GM21515 (cell line): Measurements from ENCODE around the gene OVAAL.

Experiments used
- ATAC-seq: cut with Tn5 transposase; IDR thresholded peaks from one replicate; pipeline ENCODE4 v1.9.1; 2021; ENCODE audit not compliant: unreplicated experiment

Gene OVAAL

DNA sequence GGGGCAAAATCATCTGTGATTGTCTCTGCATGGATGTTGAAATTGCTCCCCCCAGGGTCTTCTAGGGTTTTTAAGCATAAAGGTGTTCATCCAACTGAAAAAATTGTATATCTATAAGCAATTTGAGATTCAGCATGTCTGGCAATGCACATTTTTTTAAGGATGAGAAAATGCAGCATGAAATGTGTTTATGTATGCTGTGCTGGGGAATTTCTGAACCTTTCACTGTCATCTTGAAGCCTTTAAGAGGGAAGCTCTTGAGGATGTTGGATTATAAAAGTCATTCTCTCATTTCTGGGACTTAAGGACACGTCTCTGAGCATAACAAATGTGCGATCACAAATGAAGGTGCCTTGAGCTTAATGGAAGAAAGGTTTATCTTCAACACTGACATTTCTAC is 9.4 kb downstream of the OVAAL start:
- no peak for ATAC-seq

DNA sequence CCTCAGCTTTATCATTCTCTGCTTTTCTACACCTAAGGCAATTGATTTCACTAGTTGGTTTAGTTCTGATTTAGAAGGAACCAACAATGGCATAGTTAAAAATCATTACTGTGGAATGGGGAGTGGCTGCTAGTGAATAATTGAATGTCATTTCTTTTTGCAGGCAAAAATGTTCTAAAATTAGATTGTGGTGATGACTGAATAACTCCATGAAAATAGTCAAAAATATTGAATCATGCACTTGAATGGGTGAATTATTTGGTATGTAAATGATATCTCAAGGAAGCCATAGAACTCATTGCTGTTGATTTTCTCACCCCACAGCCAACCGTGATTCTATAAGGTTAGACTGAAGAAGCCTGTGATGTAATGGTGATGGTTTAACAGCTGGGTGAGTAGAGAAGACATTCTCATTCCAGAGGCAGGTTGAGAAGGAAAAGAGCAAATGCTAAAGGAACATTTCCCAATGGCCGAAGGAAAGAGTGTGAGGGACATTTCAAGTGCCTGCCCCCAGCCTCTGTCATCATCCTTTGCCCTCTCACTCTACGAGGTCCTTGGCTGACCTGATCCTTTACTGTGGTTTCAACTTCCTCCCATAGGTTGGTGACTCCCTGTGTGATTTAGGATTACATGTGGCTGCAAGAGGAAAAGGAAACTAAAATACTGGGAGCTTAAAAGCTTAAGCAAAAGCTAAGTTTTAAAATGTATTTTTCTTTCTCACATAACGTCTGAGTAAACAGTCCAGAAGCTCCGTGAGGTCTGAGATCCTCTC is 12.5 kb downstream of the OVAAL start:
- no peak for ATAC-seq

DNA sequence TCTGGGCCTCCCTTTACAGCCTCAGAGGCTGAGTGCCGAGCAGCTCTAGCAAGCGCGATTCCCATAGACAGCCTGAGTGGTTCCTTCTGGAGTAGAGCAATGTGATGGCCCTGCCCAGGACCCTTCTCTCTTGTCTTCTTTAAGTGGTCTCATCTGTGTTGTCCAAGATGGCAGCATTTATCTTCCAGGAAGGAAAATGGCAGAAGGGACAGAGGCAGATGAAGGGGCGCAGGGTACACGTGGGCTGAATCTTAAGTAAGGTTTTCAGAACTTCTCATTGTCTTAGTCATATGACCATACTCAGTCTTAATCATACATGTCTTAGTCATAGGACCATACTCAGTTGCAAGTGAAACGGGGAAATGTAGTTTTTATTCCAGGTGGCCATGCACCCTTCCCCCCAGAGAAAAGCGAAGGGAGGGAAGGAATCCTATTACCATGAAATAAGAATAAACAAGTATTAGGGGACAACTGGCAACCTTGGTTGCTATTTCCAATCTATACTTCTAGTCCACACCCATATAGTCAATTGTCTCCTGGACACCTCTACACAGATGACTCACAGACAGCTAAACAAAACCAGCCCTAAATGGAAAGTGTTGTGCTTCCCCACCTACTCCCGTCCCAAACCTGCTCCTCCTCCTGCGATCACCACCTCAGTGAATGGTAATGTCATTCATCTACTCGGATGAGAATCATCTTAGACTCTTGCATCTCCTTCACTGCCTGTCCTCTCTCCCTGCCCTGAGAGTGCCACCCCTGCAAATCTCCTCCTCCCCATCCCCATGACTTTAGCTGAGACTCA is 13.3 kb downstream of the OVAAL start:
- ATAC-seq: no peak

DNA sequence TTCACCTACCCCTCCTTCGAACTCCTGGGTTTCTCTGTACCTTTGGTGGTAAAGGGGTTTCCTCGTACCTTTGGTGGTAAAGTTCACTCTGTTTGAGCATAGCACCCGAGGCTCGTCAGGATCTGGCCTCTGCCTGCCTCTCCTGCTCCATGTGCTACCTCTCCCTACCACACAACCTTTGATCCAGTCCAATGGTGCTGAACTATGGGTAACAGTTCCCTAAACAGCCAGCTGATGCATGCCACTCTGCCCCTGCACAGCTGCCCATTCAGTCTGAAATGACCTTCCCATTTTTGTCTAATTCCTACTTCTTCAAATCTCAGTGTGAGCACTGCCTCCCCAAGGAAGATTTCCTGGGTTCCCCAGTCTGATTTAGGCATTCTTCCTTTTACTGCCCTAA is 14.0 kb downstream of the OVAAL start:
- ATAC-seq: no peak

DNA sequence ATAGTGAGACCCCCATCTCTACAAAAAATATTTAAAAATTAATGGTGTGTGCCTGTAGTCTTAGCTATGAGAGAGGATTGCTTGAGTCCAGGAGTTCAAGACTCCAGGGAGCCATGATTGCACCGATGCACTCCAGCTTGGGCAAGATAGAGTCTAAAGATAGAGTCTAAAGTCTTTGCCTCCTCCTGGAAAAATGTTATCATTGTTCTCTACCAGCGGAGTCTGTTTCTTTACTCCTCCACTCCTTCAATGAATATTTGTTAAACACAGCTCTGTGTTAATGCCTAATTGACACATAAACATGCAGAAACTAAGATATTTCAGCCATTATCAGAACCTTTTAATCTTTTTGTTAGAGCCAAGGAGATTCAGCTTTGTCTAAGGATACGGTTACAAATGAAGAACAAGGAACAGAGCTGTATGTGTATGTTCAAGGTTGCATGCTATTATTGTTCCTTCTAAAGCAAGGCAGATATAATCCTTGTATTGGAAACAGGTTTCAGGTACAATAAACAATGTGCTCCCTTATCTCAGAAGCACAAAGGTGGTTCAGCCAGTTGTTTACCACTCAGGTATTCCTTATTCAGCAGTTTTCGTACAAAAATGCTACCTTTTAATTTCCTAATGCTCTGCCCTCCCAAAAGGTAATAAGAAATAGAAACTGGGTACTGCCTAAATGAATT is 15.4 kb downstream of the OVAAL start:
- ATAC-seq: no peak

DNA sequence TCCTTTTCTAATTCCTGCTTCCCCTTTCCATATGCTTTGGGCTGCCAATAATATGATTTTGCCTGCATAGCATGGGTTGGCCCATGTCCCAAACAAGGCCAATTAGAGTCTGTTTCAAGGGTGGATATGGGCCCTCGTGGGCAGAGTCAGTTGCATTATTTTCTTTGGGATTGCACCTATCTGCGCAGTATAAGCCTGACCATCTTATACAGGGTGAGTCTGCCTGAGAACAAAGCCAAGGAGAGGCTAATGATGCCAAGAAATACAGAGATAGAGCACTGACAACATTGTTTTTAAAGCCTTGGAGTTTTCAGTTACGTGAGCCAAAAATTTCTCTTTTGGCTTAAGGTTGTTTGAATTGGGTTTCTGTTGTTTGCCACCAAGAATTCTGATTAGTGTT is 18.6 kb downstream of the OVAAL start:
- no peak for ATAC-seq

DNA sequence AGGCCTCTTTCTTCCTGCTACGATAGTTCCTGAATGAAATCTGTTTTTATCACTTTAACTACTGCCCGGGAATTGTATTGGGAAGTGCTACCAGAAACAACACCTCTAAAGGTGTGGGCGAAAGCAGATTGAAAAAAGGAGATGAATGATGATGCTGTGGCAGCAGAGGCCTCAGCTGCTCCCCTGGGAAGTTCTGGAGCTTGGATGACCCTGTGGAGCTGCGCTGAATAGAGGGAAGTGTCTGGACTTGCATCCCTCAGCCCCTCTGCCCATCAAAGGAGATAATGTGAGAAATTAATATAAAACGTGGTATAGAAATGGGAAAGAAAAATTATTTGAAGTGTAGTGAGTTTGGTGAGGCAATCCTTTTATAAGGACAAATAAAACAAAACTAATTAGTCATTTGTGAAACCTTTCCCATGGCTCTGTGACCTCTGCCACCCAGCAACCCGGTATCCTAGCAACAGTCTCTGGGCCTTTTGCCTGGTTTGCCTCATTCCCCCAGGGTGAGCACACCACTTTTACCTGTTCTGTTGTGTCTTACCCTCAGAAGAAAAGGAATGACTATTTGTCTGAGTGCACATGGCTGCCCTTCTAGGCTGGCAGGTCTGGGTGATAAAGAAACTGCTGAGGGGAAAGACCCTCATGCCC is 21.3 kb downstream of the OVAAL start:
- ATAC-seq: no peak

DNA sequence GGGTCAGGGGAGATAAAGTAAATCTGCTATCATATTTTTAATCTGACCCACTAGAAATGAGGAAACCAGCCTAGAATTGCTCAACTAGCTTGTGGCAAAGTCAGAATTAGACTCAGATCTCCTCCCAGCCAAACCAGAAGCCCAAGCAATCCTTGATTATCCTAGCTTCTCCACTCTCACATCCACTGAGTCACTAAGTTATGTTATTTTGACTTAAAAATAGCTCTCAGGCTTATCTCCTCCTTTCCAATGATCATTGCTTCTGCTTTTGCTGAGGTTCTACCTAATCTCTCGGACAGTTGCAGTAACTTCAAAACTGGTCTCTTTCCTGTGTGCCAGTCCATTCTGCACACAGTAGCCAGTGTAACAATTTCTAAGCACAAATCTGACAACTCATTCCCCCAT is 22.9 kb downstream of the OVAAL start:
- ATAC-seq: no peak

DNA sequence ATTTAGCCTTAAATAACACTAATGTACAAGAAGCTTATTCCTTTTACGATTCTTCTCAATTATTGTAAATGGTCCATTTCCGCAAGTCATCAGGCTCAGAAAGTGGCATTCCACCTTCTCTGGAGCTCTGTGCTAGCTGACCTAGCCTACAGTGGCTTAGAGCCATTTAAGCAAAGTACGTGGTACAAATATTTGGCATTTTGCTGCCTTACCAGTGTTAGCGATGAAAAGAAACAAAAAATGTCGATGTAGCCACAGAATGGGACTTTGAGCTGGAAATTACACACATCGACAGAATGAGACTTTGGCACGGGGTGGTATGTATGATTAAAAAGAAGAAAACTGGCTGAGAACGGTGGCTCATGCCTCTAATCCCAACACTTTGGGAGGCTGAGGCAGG is 26.1 kb downstream of the OVAAL start:
- no peak for ATAC-seq

DNA sequence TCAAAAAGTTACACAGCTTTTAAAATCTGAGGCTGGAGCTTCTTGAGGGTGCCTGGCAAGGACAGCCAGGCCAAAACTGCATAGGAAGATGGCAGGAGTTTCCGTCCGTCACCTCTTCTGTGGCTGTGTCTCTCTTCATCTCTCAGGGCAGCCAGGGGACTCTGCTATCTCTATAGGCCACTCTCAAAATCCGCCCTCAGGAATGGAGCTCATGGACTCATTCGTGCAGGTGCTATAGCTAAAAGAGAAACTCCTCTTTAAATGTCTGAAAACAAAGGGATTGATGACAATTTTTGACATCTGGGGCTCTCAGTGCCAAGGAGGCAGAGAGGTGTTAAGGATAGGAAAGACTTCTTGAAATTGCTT is 27.2 kb downstream of the OVAAL start:
- no peak for ATAC-seq

DNA sequence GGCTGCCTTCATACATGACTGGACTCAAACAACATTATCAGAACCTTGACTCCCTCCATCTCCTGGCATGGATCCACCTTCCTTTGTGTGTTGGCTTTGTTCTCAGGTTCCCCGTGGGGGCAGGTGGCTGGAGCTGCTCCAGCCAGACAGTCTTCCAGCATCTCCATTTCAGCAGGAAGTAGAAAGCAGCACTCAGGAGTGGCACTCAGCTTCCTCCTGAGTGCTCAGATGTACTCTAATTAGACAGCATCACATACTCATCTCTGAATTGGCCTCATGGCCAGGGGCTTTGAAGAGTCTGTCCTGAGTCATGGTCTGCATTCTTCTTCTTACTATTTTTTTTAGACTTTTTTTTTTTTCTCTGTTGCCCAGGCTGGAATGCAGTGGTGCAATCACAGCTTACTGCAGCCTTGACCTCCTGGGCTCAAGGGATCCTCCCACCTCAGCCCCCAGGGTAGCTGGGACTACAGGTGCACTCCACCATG is 27.9 kb downstream of the OVAAL start:
- ATAC-seq: no peak

DNA sequence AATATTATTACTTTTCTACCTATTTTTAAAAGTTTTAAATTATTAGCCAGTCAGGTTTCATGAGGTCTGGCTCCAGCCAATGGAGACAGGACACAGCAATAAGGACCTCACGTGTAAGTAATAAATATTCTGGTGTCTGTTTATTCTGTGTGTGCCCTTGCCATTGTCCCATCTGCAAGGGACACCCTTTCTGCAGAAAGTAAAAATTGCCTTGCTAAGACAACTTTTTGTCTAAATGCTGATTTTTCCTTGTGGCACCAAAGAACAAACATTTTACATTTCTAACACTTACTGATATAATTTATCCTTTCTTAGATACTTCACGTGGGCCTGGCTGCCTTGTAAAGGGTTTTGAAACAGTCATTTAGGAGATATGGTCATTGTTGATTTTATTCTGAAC is 29.4 kb downstream of the OVAAL start:
- ATAC-seq: no peak

DNA sequence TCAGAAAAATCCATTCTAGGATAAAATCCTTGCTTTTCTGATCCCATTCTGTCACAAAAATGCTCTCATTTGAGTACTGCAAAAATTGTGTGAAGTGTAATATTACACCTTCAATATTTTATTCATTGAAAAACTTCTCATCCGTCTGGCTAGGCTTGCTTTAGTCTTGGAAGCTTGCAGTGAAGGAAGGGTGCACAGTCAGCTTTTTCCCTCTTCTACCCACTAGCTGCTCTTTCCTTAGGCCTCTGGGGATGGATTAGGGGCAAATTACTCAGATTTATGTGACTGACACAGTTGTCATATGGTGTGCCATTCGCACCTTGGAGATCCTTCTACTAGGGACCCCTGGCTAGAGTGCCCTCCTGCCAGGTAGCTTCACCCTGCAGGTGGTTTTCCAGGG is 32.1 kb downstream of the OVAAL start:
- no peak for ATAC-seq

DNA sequence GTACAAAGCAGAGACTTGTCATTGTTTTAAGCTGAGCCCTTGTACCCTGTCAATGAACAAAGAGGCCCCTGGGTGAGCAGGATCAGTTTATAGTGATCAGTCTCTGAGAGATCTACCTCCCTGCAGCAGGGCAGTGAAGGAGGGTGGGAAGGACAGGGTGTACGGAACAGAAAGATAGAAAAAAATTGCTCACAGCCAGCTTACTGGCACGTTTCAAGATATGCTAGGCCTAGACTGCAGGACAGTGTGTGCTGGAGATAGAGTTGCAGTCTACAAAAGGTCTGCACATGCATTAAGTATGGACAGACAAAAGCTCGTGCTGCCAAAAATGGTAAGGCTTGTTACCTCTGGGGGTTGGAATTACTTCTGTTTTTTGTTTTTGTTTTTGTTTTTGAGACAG is 34.6 kb downstream of the OVAAL start:
- ATAC-seq: no peak

DNA sequence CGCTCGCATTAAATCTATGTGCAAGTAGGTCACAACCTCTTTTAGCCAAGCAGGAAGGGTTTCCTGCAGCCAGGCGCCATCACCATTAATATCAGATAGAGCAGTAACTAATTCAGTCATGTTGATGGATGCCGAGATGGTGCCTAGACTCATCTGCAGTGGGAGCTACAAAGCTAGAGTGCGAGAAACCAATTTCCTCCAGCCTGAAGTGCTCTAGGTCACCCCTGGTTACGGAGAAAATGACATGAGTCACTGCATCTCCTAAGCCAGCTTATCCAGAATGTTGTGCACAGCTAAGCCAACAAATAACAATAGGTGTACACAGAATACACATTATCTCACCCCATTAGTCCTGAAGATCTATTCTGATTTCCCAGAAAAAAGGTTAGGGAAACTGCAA is 36.0 kb downstream of the OVAAL start:
- no peak for ATAC-seq

DNA sequence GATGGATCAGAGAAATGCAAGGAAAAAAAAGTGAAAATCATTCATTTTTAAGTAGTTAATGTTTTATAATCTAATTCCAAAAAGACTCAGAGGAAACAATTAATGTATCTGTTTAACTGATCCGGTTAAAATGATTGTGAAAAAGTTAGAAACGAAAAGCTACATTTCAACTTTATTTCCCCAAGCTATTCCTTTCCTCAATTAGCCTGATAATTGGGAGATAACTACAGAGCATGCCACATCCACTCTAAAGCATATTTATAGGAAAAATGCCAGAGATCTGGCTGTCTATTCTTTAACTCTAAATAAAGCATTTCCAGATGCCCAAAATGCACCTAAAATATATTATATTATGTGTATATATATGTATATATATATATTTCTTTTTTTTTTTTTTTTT is 37.2 kb downstream of the OVAAL start:
- no peak for ATAC-seq

DNA sequence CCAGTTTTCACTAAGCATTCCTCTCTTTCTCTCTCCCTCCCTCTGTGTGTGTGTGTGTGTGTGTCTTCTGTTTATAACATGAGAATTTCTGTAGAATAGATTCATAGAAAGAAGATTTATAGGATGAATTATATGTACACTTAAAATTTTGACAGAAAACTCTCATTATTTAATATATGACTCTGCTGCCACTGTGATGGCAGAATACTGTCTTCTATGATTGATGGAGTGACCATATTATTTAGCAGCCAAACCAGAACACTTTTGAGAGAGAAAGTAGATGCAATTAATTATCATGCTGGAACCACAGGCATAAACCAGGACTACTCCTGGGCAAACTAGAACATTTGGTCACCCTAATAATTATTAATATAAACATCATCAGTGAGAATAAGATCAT is 38.8 kb downstream of the OVAAL start:
- ATAC-seq: no peak

DNA sequence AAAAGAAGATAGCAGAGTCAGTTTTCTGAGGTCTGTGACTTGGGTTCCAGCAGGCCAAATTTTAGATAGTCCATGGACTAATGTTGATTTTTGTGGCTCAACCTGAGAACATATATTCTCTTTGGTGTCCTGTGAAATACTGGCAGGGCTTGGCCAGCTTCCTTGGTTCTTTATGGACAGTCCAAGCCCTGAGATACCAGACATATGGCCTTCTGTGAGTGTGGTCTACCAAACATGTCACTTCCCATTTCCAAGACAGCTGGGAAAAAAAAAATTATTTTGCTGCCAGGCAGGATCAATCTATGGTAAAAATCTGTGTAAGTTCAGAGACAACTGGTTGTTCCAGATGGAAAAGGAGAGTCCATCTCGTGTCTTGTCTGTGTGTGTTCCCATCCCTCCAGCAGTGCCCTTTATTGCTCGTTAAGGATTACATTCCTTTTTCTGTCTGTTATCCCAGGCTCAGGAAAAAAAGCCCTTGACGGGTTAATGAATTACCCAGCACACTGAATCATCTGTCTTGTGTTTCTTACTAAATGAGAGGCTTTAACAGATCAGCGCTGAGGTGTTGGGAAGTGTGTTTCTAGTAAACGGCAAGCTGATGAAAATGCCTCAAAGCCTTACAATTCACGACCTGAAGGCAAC is 39.7 kb downstream of the OVAAL start:
- ATAC-seq: no peak

DNA sequence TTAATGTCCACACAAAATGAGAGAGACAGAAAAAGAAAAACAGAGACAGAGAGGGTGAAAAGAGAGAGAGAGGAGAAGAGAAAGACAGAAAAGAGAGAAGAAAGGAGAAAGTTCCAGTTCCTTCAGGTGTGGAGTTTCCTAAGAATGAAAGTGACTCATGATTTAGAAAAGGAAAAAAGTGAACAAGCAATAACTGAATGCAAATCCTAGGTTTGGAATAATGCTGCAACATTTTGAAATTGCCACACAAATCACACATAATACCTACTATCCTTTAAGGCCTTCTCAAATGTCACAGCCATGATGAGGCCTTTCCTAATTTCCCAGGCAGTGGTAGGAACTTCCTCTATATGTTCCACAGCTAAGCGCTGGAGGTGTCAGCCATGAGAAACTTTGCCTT is 41.6 kb downstream of the OVAAL start:
- no peak for ATAC-seq

DNA sequence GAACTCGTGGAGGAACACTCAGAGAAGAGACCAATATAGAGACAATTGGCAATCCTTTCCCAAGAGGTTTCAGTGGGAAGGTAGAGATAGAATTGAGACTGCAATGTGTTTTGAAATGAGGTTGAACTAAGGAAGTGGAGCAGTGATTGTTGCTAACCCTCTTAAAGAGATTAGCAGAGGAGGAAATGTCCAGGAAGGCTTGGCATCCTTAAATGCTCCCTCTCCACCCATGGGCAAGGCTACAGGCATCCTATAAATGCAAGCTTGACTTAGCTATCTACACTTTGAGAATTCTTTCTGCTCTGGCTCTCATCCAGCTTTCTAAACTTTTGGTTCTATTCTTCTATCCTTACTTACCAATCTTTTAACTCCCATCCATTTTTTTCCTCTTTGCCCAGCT is 42.7 kb downstream of the OVAAL start:
- ATAC-seq: no peak
